Measurements from ENCODE around the gene ALDOA.

Gene ALDOA

DNA sequence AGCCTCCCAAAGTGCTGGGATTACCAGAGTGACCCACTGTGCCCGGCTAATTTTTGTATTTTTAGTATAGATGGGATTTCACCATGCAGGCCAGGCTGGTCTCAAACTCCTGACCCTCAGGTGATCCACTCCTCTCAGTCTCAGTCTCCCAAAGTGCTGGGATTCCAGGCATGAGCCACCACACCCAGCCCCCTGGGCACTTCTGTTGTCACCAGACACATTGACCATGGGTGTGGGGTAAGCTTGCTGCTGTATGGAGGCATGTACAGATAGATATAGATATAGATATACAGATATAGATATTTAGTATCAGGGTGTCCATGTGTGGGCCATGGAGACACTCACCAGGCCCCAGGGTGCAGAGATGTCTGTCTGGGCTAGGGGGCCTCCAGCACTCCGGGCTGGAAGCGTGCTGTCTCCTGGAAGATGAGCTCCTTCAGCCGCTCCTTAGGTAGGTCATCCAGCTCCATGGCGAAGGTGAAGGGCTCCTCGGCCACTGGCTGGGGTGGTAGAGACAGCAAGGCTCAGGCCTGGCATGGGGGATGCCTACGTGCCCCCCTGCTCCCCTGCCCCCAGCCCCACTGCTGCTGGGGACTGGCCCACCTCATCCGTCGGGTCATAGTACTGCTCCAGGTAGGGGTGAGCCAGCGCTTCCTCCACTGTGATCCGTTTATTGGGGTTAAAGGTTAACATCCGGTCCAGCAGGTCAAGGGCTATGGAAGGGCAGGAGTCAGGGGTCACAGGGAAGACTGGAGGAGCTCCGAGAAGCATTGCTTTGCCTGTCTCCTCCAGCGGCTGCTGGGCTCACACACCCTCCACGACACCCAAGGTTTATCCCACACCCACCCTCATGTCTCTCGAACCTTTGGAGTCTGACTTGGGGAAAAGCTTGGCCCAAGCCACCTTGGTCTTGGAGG lies 51.0 kb downstream of the ALDOA start:
- no peak for DNase-seq (ENCODE audit: low read depth)

DNA sequence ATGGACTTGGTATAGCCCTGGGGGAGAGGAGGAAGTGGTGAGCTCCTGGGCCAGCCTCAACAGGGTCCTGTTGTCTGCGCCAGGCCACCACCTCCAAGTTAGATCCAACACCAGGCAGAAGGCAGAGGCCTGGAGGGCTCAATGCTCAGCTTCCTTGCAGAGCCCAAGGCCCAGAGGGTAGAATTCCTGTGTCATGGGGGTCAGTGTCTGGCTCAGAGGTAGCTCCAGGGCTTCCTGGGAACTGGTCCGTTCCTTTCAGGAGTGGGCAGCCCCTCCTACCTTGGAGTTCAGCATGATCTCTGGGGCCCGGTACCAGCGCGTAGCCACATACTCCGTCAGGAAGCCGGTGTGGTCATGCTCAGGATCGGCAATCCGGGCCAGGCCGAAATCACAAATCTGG lies 52.2 kb downstream of the ALDOA start:
- DNase-seq (ENCODE audit: low read depth) = no peak

DNA sequence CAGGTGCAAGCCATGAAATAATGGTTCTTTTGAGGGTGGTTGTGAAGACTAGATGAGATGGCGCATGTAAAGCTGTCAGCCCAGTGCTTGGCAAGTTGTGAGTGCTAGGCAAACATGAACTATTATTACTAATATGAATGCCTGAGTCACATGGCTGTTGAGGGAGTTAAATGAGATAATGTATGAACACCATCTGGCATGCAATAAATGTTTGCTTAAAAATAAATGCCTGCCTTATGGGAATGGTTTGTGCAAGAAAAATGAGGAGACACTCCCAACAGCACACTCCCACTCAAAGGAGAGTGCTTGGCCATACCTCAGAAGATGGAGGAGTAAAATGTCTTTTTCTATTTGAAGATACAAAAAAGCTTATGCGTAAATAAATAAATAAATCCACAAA lies 53.9 kb downstream of the ALDOA start:
- no peak for DNase-seq (ENCODE audit: low read depth)

All from stromal cell of bone marrow (primary cell).